Neural cell (in vitro differentiated cells): Measurements from ENCODE around the gene CD6. TPM values are rescaled to one million over a fixed set of nuclear protein-coding genes. Genes with fewer than 3 reads are reported as not detected.

ENCODE experiments used
- H2AFZ ChIP-seq: fragments of 200-600, 300-800 bp; sonication (generic), shearing (Covaris generic); 2 replicates; pipeline ENCODE4 v1.6.0; 2014; ENCODE audit warnings: low read depth, mild to moderate bottlenecking, antibody characterized with exemption, low read length, moderate library complexity
- H3F3A ChIP-seq: fragments of 200-600 bp; shearing (Covaris generic); 2 replicates; pipeline ENCODE4 v1.6.1; 2016; ENCODE audit warnings: mild to moderate bottlenecking, moderate library complexity, mixed read lengths, antibody characterized with exemption, low read length; ENCODE audit not compliant: insufficient read depth, poor library complexity, severe bottlenecking
- H3K27ac ChIP-seq: fragments of 200-600, 300-800 bp; sonication (generic), shearing (Covaris generic); 2 replicates; pipeline ENCODE4 v1.5.1; 2014; ENCODE audit warnings: mild to moderate bottlenecking, low read length, moderate library complexity
- H3K27me3 ChIP-seq: fragments of 300-800, 200-600 bp; sonication (generic), shearing (Covaris generic); 2 replicates; pipeline ENCODE4 v1.6.0; 2014; ENCODE audit warnings: mild to moderate bottlenecking, low read depth, low read length, moderate library complexity; ENCODE audit not compliant: insufficient read depth
- H3K36me3 ChIP-seq: fragments of 300-800, 200-600 bp; sonication (generic), shearing (Covaris generic); 2 replicates; pipeline ENCODE4 v1.5.1; 2014; ENCODE audit warnings: mild to moderate bottlenecking, antibody characterized with exemption, low read length, moderate library complexity; ENCODE audit not compliant: insufficient read depth
- H3K4me2 ChIP-seq: fragments of 300-800, 200-600 bp; sonication (generic), shearing (Covaris generic); 2 replicates; pipeline ENCODE4 v1.6.0; 2014; ENCODE audit warnings: mild to moderate bottlenecking, low read length
- H3K4me3 ChIP-seq: fragments of 300-800, 200-600 bp; sonication (generic), shearing (Covaris generic); 2 replicates; pipeline ENCODE4 v1.5.1; 2014; ENCODE audit warnings: mild to moderate bottlenecking, low read length, moderate library complexity
- H3K79me2 ChIP-seq: fragments of 200-600 bp; shearing (Covaris generic); replicated peaks from 2 replicates; pipeline ENCODE4 v1.6.0; 2014; ENCODE audit warnings: mild to moderate bottlenecking, low read length, moderate library complexity; ENCODE audit not compliant: insufficient read depth
- H3K9ac ChIP-seq: fragments of 300-800, 200-600 bp; sonication (generic), shearing (Covaris generic); 2 replicates; pipeline ENCODE4 v1.6.1; 2016; ENCODE audit warnings: mild to moderate bottlenecking, low read length, mixed read lengths
- H3K9me2 ChIP-seq: fragments of 200-600 bp; shearing (Covaris generic); 2 replicates; pipeline ENCODE4 v1.6.1; 2016; ENCODE audit warnings: mild to moderate bottlenecking, low read length, mixed read lengths; ENCODE audit not compliant: insufficient read depth
- H3K9me3 ChIP-seq: fragments of 200-600, 300-800 bp; sonication (generic), shearing (Covaris generic); 2 replicates; pipeline ENCODE4 v1.6.1; 2016; ENCODE audit warnings: mild to moderate bottlenecking, mixed run types, low read length, moderate library complexity, mixed read lengths
- H4K20me1 ChIP-seq: fragments of 200-600 bp; shearing (Covaris generic); 2 replicates; pipeline ENCODE4 v1.6.1; 2016; ENCODE audit warnings: mild to moderate bottlenecking, mixed run types; ENCODE audit not compliant: insufficient read depth
- CTCF ChIP-seq: fragments of 450-650 bp; IDR thresholded peaks from 2 replicates; pipeline ENCODE4 v1.5.1; 2014; ENCODE audit warnings: antibody characterized with exemption, mild to moderate bottlenecking, moderate library complexity; ENCODE audit not compliant: poor library complexity, severe bottlenecking
- EP300 ChIP-seq: fragments of 450-650 bp; conservative IDR thresholded peaks from 2 replicates; pipeline ENCODE4 v1.6.1; 2014; ENCODE audit warnings: antibody characterized with exemption, mild to moderate bottlenecking, moderate library complexity; ENCODE audit not compliant: poor library complexity, severe bottlenecking
- EZH2 ChIP-seq: fragments of 200-600, 300-800 bp; shearing (Covaris generic), sonication (generic); IDR thresholded peaks from 2 replicates; pipeline ENCODE4 v1.6.1; 2014; ENCODE audit warnings: antibody characterized with exemption, low read length, borderline replicate concordance, mild to moderate bottlenecking; ENCODE audit not compliant: insufficient read depth, poor library complexity, severe bottlenecking
- MXI1 ChIP-seq: fragments of 450-650 bp; conservative IDR thresholded peaks from 2 replicates; pipeline ENCODE4 v1.6.1; 2014; ENCODE audit warnings: antibody characterized with exemption, mild to moderate bottlenecking; ENCODE audit not compliant: poor library complexity, severe bottlenecking
- POLR2AphosphoS5 ChIP-seq: IDR thresholded peaks from 2 replicates; pipeline ENCODE4 v1.6.1; 2012
- RAD21 ChIP-seq: fragments of 450-650 bp; conservative IDR thresholded peaks from 2 replicates; pipeline ENCODE4 v1.6.1; 2014; ENCODE audit warnings: antibody characterized with exemption, mild to moderate bottlenecking, moderate library complexity
- REST ChIP-seq: IDR thresholded peaks from 2 replicates; pipeline ENCODE4 v1.6.1; 2012; ENCODE audit warnings: borderline replicate concordance
- SMC3 ChIP-seq: fragments of 450-650 bp; conservative IDR thresholded peaks from 2 replicates; pipeline ENCODE4 v1.6.1; 2014; ENCODE audit warnings: antibody characterized with exemption, mild to moderate bottlenecking, moderate library complexity; ENCODE audit not compliant: poor library complexity
- TAF1 ChIP-seq: IDR thresholded peaks from 2 replicates; pipeline ENCODE4 v1.6.1; 2012; ENCODE audit warnings: low read depth
- polyA plus RNA-seq: library from polyadenylated mRNA; depleted of rRNA; stranded (reverse); fragments of >200 nt; gene quantifications from 2 replicates; pipeline ENCODE4 v1.2.3, GENCODE V29; 2014

CD6 gene
- polyA plus RNA-seq, 1 donor from 2014 or later = not detected

DNA sequence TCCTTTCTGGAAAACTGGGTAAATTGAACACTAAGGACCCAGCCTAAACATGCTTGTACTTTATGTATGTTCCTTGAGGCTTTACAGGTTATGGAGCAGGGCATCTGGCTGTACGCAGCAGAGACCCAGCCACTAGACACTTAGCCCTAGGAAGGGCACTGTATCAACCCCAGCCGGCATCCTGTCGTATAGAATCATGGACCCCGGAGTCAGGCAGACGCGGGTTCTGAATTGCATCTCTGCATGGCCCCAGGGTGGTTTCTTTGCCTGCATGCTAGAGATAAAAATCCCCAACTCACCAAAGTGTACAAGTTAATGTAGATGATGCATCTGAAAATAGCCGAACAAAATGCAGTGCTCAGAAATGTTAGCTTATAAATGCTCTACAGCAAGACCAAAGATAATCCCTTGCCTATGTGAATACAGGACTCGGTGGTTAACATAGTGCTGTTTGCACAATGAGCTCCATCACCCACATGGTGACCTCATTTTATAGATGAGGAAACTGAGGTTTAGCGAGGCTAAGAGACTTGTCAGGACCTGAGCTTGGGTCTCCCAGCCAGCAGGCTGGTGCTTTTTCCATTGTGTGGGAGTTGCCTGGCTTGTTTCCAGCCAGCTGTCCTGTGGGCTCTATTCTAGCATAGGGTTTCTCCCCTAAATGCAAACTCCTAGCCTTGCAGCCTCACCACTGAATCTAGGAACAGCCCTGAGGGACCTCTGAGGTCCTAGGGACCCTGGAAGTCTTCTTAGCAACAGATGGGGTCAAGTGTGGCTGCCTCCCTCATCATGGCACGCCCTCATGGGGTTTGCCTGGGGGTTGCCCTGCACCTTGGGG, 7.3 kb downstream of the CD6 start:
- H4K20me1 ChIP-seq = no peaks in the 10 kb centered on the region
- TF ChIP-seq POLR2AphosphoS5 = no peak
- TF ChIP-seq EZH2 = no peak
- no peak for TF ChIP-seq TAF1
- no peak for TF ChIP-seq RAD21
- no peak for TF ChIP-seq REST
- TF ChIP-seq EP300 = no peak
- TF ChIP-seq SMC3 = no peak
- no peak for TF ChIP-seq MXI1
- no peak for TF ChIP-seq CTCF
- no peaks in the 10 kb centered on the region for H3F3A ChIP-seq
- H3K4me3 ChIP-seq = no peak overlapping the region
- no peaks in the 10 kb centered on the region for H3K9me2 ChIP-seq
- H3K9ac ChIP-seq = no peak overlapping the region
- no peaks in the 10 kb centered on the region for H3K79me2 ChIP-seq
- no peak overlapping the region for H2AFZ ChIP-seq
- H3K9me3 ChIP-seq = no peaks in the 10 kb centered on the region
- H3K4me2 ChIP-seq = no peak overlapping the region
- H3K27ac ChIP-seq = no peak overlapping the region
- H3K36me3 ChIP-seq = no peaks in the 10 kb centered on the region
- H3K27me3 ChIP-seq = no peaks in the 10 kb centered on the region

DNA sequence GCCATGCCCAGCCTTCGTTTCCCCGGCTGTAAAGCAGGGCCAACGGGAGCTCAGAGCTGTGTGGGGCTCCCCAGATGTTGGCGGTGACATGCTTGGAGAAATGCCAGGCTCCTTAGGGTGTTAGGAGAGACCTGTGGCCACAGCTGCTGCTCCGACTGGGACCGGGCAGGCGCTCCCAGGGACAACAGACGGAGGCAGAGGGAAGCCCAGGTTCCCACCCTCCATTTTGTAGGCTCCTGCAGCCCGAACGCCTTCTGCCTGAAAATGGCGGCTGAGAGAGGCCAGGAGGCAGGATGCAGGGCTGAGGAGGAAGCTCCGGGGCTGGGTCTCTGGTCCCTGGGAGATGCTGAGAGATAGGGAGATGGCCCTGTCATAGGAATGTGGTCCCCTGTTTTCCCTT, 10.0 kb downstream of the CD6 start:
- H3K27ac ChIP-seq = no peak overlapping the region
- no peak overlapping the region for H2AFZ ChIP-seq

More for the DNA sequence above, 10.0 kb downstream of the CD6 start:
- H3K79me2 ChIP-seq = no peaks in the 10 kb centered on the region
- no peak for TF ChIP-seq CTCF
- no peak for TF ChIP-seq EZH2
- TF ChIP-seq MXI1 = no peak
- no peak for TF ChIP-seq TAF1
- TF ChIP-seq REST = no peak
- TF ChIP-seq POLR2AphosphoS5 = no peak
- no peak for TF ChIP-seq RAD21
- TF ChIP-seq EP300 = no peak
- no peak for TF ChIP-seq SMC3
- H3K4me3 ChIP-seq = no peak overlapping the region
- no peaks in the 10 kb centered on the region for H3F3A ChIP-seq
- H3K27me3 ChIP-seq = no peaks in the 10 kb centered on the region
- no peaks in the 10 kb centered on the region for H4K20me1 ChIP-seq
- no peaks in the 10 kb centered on the region for H3K36me3 ChIP-seq
- H3K9ac ChIP-seq = no peak overlapping the region
- no peaks in the 10 kb centered on the region for H3K9me3 ChIP-seq
- no peak overlapping the region for H3K4me2 ChIP-seq
- no peaks in the 10 kb centered on the region for H3K9me2 ChIP-seq
